ENCODE data around the gene SERINC5. TPM values are rescaled to one million over a fixed set of nuclear protein-coding genes. Genes with fewer than 3 reads are reported as not detected.

The SERINC5 gene
- polyA plus RNA-seq, 1 of the 3 experiments (the other 2 are of a cell fraction): 4.5 TPM

GRCh38 chr5:80117446-80117845 lies 138.4 kb downstream of the SERINC5 start:
- Histone ChIP-seq H3F3A (replicated peaks; ENCODE audit: insufficient read depth) (no peaks in the 10 kb centered on the region), H2AFZ (ENCODE audit: low read depth) (no peak overlapping the region), H3K9me2 (no peaks in the 10 kb centered on the region), H3K4me3 (ENCODE audit: low read depth in 2 of 2, low read length in 1 of 2) (no peak overlapping the region), H3K9me3 (no peaks in the 10 kb centered on the region), H3K27ac (ENCODE audit: low read depth in 2 of 2, low read length in 1 of 2) (no peak overlapping the region), H3K36me3 (replicated peaks in 1 of 2; ENCODE audit: control insufficient read depth in 1 of 2, insufficient read depth in 2 of 2, low read length in 1 of 2) (no peaks in the 10 kb centered on the region), H3K79me2 (ENCODE audit: insufficient read depth) (no peaks in the 10 kb centered on the region), H3K27me3 (ENCODE audit: insufficient read depth) (no peaks in the 10 kb centered on the region), H4K20me1 (ENCODE audit: insufficient read depth) (no peaks in the 10 kb centered on the region), H3K4me1 (ENCODE audit: control insufficient read depth in 1 of 2, insufficient read depth in 2 of 2, low read depth in 1 of 2, low read length in 1 of 2) (no peaks in the 10 kb centered on the region; a peak in 1 of 4 replicates), H3K9ac (no peak overlapping the region), H3K4me2 (no peak overlapping the region)
- TF ChIP-seq POLR2AphosphoS5 (IDR thresholded peaks at IDR 0.05; ENCODE audit: low read depth, low read length): no peak
- TF ChIP-seq FOXJ3 (CRISPR knock-in tag; IDR thresholded peaks at IDR 0.05): no peak
- no peak for TF ChIP-seq MAX (IDR thresholded peaks at IDR 0.05; ENCODE audit: low read depth)
- TF ChIP-seq NFIC (IDR thresholded peaks at IDR 0.05; ENCODE audit: borderline replicate concordance): no peak
- no peak for TF ChIP-seq FOSL2 (IDR thresholded peaks at IDR 0.05; ENCODE audit: borderline replicate concordance, low read depth)
- no peak for TF ChIP-seq GATA2 (CRISPR knock-in tag; IDR thresholded peaks at IDR 0.05)
- no peak for TF ChIP-seq ZBTB33 (IDR thresholded peaks at IDR 0.05; ENCODE audit: borderline replicate concordance, low read depth)
- no peak for TF ChIP-seq MEF2A (IDR thresholded peaks at IDR 0.05; ENCODE audit: borderline replicate concordance, low read depth)
- no peak for DNase-seq
- ChIA-PET CTCF (interaction anchor here (2.0 kb wide), 2 partner anchors 9 to 26 kb away, joined by 5 to 10 read pairs; no protein-coding TSS in a partner anchor), POLR2A (no interaction called here)

GRCh38 chr5:80116465-80116864 lies 139.4 kb downstream of the SERINC5 start:
- ChIA-PET CTCF (interaction anchor here (2.0 kb wide), 2 partner anchors 10 to 25 kb away, joined by 5 to 10 read pairs; no protein-coding TSS in a partner anchor), POLR2A (no interaction called here)
- 82% methylated on average over 3 of the region's 4 CpGs for WGBS (ENCODE audit: low lambda C conversion rate)
- TF ChIP-seq CHD2 (IDR thresholded peaks at IDR 0.05; ENCODE audit: low read length, partially characterized antibody): no peak
- TF ChIP-seq RAD21 (IDR thresholded peaks at IDR 0.05; ENCODE audit: low read length): no peak
- no peak for TF ChIP-seq IRF3 (IDR thresholded peaks at IDR 0.05; ENCODE audit: low read depth, low read length)
- TF ChIP-seq FOSL2 (IDR thresholded peaks at IDR 0.05; ENCODE audit: borderline replicate concordance, low read depth): no peak
- TF ChIP-seq SIN3A (IDR thresholded peaks at IDR 0.05; ENCODE audit: borderline replicate concordance, low read depth, low read length): no peak
- no peak for TF ChIP-seq NFIC (IDR thresholded peaks at IDR 0.05; ENCODE audit: borderline replicate concordance)
- no peak for TF ChIP-seq TEAD4 (IDR thresholded peaks at IDR 0.05; ENCODE audit: borderline replicate concordance, insufficient read depth)
- TF ChIP-seq GATA2 (CRISPR knock-in tag; IDR thresholded peaks at IDR 0.05): no peak
- TF ChIP-seq RCOR1 (IDR thresholded peaks at IDR 0.05; ENCODE audit: low read length): no peak
- no peak for TF ChIP-seq GABPA (IDR thresholded peaks at IDR 0.05; ENCODE audit: low read depth)
- no peak for TF ChIP-seq USF1 (IDR thresholded peaks at IDR 0.05; ENCODE audit: borderline replicate concordance, low read depth)
- no peak for TF ChIP-seq ELF1 (IDR thresholded peaks at IDR 0.05)
- TF ChIP-seq YY1 (IDR thresholded peaks at IDR 0.05; ENCODE audit: low read depth): no peak
- no peak for TF ChIP-seq EZH2phosphoT487 (IDR thresholded peaks at IDR 0.05; ENCODE audit: borderline replicate concordance, low read depth)
- TF ChIP-seq ZBTB33 (IDR thresholded peaks at IDR 0.05; ENCODE audit: borderline replicate concordance, low read depth): no peak
- TF ChIP-seq MAX (IDR thresholded peaks at IDR 0.05; ENCODE audit: low read depth): no peak
- no peak for TF ChIP-seq EP300 (IDR thresholded peaks at IDR 0.05; ENCODE audit: borderline replicate concordance in 1 of 2, low read depth in 1 of 2, low read length in 1 of 2)

More at GRCh38 chr5:80116465-80116864, 139.4 kb downstream of the SERINC5 start:
- DNase-seq: no peak
- H3K9me3 ChIP-seq: no peaks in the 10 kb centered on the region
- no peaks in the 10 kb centered on the region for H3K79me2 ChIP-seq (ENCODE audit: insufficient read depth)
- H4K20me1 ChIP-seq (ENCODE audit: insufficient read depth): no peaks in the 10 kb centered on the region
- no peak overlapping the region for H2AFZ ChIP-seq (ENCODE audit: low read depth)
- no peak overlapping the region for H3K27ac ChIP-seq (ENCODE audit: low read depth in 2 of 2, low read length in 1 of 2)
- no peak overlapping the region for H3K9ac ChIP-seq
- H3K36me3 ChIP-seq (replicated peaks in 1 of 2; ENCODE audit: control insufficient read depth in 1 of 2, insufficient read depth in 2 of 2, low read length in 1 of 2): no peaks in the 10 kb centered on the region
- H3K4me3 ChIP-seq (ENCODE audit: low read depth in 2 of 2, low read length in 1 of 2): no peak overlapping the region
- no peaks in the 10 kb centered on the region; a peak in 1 of 4 replicates for H3K4me1 ChIP-seq (ENCODE audit: control insufficient read depth in 1 of 2, insufficient read depth in 2 of 2, low read depth in 1 of 2, low read length in 1 of 2)
- H3K9me2 ChIP-seq: no peaks in the 10 kb centered on the region
- no peaks in the 10 kb centered on the region for H3F3A ChIP-seq (replicated peaks; ENCODE audit: insufficient read depth)
- no peak overlapping the region for H3K4me2 ChIP-seq
- H3K27me3 ChIP-seq (ENCODE audit: insufficient read depth): no peaks in the 10 kb centered on the region
